ENCODE results near the gene DYNC1I1.
A peak's percentile ranks its signal among the peaks of the same experiment; 100 is the strongest.

Gene DYNC1I1

DNA sequence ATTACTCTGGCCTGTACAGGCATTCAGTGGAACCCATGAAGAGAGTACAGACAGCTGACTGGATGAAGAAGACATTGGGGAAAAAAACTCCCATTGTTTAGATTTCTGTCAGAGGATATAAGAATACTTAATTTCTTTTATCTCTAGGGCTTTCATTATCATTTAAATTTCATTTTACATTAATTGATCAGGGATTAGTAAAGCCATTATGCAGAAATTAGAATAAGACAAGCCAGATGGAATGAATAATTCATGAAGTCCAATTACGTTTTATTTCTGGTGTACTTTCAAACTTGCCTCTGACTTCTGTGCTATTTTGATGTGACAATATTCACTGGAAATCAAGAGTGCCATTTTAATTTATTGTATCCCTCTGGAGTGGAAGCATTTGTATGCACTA, 302.5 kb downstream of the DYNC1I1 start:
- H3K27ac ChIP-seq: no peak overlapping the region
- TF ChIP-seq, protein P1, sequence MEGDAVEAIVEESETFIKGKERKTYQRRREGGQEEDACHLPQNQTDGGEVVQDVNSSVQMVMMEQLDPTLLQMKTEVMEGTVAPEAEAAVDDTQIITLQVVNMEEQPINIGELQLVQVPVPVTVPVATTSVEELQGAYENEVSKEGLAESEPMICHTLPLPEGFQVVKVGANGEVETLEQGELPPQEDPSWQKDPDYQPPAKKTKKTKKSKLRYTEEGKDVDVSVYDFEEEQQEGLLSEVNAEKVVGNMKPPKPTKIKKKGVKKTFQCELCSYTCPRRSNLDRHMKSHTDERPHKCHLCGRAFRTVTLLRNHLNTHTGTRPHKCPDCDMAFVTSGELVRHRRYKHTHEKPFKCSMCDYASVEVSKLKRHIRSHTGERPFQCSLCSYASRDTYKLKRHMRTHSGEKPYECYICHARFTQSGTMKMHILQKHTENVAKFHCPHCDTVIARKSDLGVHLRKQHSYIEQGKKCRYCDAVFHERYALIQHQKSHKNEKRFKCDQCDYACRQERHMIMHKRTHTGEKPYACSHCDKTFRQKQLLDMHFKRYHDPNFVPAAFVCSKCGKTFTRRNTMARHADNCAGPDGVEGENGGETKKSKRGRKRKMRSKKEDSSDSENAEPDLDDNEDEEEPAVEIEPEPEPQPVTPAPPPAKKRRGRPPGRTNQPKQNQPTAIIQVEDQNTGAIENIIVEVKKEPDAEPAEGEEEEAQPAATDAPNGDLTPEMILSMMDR (conservative IDR thresholded peaks at IDR 0.05): no peak

DNA sequence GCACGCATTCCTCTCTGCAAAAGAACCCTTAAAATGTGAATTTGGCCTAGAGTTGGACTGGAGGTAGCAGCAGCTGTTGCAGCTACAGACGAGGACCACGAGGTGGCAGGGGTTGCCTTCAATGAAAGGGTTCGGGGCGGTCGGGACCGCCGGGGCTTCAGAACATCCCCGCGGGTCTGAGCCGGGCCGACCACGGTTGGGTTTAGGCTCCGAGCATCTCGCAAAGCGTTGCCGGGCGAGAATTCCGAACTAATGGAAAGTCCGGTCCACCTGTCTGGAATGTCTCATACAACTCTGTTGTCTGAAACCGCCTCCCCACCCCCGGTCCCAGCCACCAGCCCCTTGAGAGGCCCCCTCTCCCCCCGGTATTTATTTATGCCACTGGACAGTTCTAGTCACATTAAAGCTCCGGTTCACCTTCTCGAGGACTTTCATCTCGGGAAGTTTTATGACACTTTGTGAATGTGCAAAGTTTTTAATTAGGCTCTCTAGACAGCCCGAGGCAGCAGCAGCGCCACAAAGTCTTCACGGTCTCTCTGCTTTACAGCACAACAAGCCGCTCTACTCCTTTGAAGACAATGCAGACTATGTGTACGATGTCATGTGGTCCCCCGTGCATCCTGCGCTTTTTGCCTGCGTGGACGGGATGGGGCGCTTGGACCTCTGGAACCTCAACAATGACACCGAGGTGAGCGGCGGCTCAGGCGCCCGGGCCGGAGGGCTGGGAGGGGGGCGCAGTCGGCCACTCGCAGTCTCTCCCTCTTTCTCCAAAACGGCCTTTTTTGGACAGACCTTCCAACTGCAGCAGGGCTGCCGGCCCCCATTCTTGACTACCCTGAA, 303.4 kb downstream of the DYNC1I1 start:
- peak overlapping the region; percentile 34 for H3K27ac ChIP-seq

GRCh38 chr7:96076350-96076707, 304.0 kb downstream of the DYNC1I1 start:
- H3K27ac ChIP-seq: peak overlapping the region; percentile 34
- TF ChIP-seq, protein P1 (conservative IDR thresholded peaks at IDR 0.05): no peak

More for the DNA sequence above, 303.4 kb downstream of the DYNC1I1 start:
- TF ChIP-seq, protein P1 (conservative IDR thresholded peaks at IDR 0.05): peak; percentile 95

- TF ChIP-seq, protein P1 (conservative IDR thresholded peaks at IDR 0.05): no peak
Observed at GRCh38 chr7:96080027-96080426, 307.7 kb downstream of the DYNC1I1 start.

GRCh38 chr7:96084881-96085553, 312.7 kb downstream of the DYNC1I1 start:
- 0 out of 2 replicates have a peak overlapping the region, but pooled peaks have one; percentile 12 for H3K27ac ChIP-seq
- TF ChIP-seq, protein P1 (conservative IDR thresholded peaks at IDR 0.05): no peak

More at GRCh38 chr7:96080027-96080426, 307.7 kb downstream of the DYNC1I1 start:
- no peak overlapping the region for H3K27ac ChIP-seq

DNA sequence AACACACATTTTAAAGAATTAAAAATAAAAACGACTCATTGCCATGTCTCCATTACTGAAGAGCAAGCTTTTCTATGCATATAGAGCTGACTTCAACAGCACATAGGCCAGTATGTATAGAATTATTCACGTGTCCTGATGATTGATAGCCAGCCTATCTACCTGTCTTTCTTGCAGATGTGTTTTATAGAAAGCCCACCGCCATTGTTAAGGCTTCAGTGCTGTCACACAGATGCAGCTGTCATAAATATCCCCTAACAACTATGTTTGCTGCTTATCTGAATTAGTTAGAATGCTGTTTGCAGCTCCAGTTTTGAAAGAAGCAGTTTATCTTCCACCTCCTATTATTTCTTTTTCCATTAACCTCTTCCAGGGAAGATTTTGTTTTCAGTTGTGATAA, 313.6 kb downstream of the DYNC1I1 start:
- no peak overlapping the region for H3K27ac ChIP-seq
- TF ChIP-seq, protein P1 (conservative IDR thresholded peaks at IDR 0.05): no peak

- peak overlapping the region; percentile 76 for H3K27ac ChIP-seq
- TF ChIP-seq, protein P1 (conservative IDR thresholded peaks at IDR 0.05): no peak
Observed at GRCh38 chr7:96088579-96088978, 316.2 kb downstream of the DYNC1I1 start.
